BLaER1 treated with 17β-estradiol and CSF1 and Interleukin-3, amounts not matched to agents 10 nM and 100 nM (cell line): ENCODE data around the gene PRPSAP2.

Experiments
- H3K27ac ChIP-seq, 11 experiments: shearing (Covaris generic); formaldehyde crosslinking; 2 replicates each; pipeline ENCODE4 v1.8.1; 2022
- H3K27me3 ChIP-seq, 11 experiments: shearing (Covaris generic); formaldehyde crosslinking; 2 replicates each; pipeline ENCODE4 v1.8.1; 2022
- H3K36me3 ChIP-seq, 11 experiments: shearing (Covaris generic); formaldehyde crosslinking; 2 replicates each; pipeline ENCODE4 v1.8.1; 2022
- H3K4me1 ChIP-seq, 10 experiments: shearing (Covaris generic); formaldehyde crosslinking; 2 replicates each; pipeline ENCODE4 v1.8.1; 2022
- H3K4me2 ChIP-seq, 11 experiments: shearing (Covaris generic); formaldehyde crosslinking; 2 replicates each; pipeline ENCODE4 v1.8.1; 2022
- H3K4me3 ChIP-seq, 10 experiments: shearing (Covaris generic); formaldehyde crosslinking; 2 replicates each; pipeline ENCODE4 v1.8.1; 2022
- H3K9ac ChIP-seq, 11 experiments: shearing (Covaris generic); formaldehyde crosslinking; 2 replicates each; pipeline ENCODE4 v1.8.1; 2022
- H3K9me3 ChIP-seq, 11 experiments: shearing (Covaris generic); formaldehyde crosslinking; replicated peaks in 1 of 11; 2 replicates each; pipeline ENCODE4 v1.8.1; 2022
- H4K20me1 ChIP-seq, 11 experiments: shearing (Covaris generic); formaldehyde crosslinking; 2 replicates each; pipeline ENCODE4 v1.8.1; 2022
- Cebpa-rat ChIP-seq, 11 experiments: shearing (Covaris generic); IDR thresholded peaks; 2 replicates each; pipeline ENCODE4 v1.8.1; 2022

Gene PRPSAP2

DNA sequence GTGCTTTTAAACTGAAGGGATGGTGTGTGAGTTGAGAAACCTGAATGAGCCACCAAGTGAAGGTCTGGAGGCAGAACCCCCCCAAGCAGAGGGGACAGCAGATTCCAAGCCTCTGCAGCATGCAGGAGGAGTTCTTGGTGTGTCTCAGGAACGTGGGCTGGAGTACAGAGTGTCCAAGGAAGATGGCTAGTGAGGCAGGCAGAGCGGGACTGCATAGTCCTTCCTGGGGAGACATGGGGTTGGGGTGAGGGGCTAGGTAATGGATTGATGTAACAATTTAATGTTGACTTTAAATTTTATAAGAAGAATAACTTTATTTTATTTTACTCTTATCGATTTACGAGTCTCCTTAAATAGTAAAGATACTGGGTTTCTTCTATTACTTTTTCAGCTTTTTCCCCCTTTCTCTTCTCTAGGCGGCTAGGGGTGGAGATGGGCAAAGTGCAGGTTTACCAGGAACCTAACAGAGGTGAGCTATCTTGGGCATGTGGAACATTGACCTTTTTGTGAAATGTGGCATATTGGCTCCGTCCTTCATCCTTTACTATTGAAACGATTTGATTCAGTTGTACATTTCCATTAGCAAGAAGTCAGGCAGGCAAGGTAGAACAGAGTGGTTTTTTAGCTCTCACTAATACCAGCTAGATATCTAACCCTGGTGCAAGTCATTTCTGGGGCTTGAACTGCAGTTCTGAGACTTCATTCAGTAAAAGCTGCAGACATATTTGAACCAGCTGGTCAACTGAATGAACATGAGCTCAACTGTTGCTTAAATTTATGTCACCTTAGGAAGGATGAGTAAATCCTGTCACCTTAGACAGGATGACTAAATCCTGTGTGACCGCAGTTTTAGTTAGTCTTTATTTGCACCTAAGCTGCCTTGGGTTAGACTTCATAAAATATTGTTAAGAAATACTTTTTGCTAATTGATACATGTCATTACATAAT lies 9.2 kb downstream of the PRPSAP2 start:
- no peak overlapping the region for H3K4me2 ChIP-seq
- peaks cover 59 to 76% (median 70%) of the 10 kb centered on the region in 11 experiments for H3K36me3 ChIP-seq
- no peak overlapping the region for H3K27ac ChIP-seq
- H4K20me1 ChIP-seq, result peaks cover 0 to 11% (median 0%) of the 10 kb centered on the region in 11 experiments; a peak in 5 of 22 replicates
- no peak for TF ChIP-seq Cebpa-rat (IDR thresholded peaks at IDR 0.05)
- no peak overlapping the region for H3K9ac ChIP-seq
- H3K4me1 ChIP-seq, result no peaks in the 10 kb centered on the region
- no peak overlapping the region for H3K4me3 ChIP-seq
- no peaks in the 10 kb centered on the region for H3K27me3 ChIP-seq
- H3K9me3 ChIP-seq, result no peaks in the 10 kb centered on the region

DNA sequence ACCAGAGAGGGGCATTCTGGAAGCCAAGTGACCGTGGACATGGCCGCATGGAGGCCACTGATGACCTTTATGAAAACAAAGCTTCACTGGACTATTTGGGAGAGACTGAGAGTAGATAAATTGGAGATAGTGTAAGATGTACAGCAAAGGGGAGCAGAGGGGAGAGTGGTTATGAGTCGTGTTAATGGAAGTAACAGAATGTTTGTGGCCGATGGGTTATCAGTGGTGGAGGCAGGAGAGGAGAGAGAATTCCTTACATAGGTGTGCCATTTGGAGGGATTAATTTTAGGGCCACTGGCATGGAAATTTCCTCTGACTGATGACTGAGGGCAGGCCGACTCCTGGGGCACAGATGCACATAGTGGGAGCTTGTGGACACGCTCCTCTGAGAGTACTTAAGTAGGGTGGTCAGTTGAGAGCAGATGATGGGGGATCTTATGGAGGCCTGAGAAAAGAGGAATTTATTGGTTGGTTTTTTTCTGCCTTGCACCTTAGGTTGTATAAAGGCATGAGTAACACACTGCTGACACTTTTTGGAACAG lies 19.2 kb downstream of the PRPSAP2 start:
- H3K36me3 ChIP-seq, result peaks cover 90 to 100% (median 97%) of the 10 kb centered on the region in 11 experiments
- no peak overlapping the region for H3K9ac ChIP-seq
- H3K27ac ChIP-seq, result no peak overlapping the region
- peaks cover 0 to 6% (median 0%) of the 10 kb centered on the region in 11 experiments; a peak in 3 of 22 replicates for H4K20me1 ChIP-seq
- no peak for TF ChIP-seq Cebpa-rat (IDR thresholded peaks at IDR 0.05)
- H3K4me1 ChIP-seq, result no peaks in the 10 kb centered on the region
- H3K4me2 ChIP-seq, result no peak overlapping the region
- no peaks in the 10 kb centered on the region for H3K27me3 ChIP-seq
- H3K4me3 ChIP-seq, result no peak overlapping the region
- no peaks in the 10 kb centered on the region for H3K9me3 ChIP-seq

DNA sequence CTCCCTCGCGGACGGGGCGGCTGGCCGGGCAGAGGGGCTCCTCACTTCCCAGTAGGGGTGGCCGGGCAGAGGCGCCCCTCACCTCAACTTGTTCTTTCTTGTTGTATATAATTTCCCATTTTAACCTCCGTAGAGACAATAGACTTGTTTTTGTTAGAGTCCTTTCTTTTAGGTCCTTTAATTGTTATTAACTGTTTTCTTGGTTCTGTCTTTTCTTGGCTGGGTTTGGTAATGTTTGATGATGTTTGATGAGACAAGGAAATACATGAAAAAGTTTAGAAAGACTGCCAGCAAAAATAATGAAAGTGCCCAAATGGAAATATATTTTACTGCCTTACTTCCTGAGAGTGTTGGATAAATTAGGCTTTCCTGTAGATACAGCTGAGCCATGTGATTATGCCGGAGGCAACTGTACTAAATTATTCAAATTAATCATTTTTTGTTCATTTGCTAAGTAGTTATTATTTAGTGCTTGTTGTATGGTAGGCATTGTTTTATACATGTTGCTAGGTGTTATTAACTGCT lies 30.9 kb downstream of the PRPSAP2 start:
- 0 out of 20 replicates have a peak, but pooled peaks cover 0 to 4% (median 0%) of the 10 kb centered on the region in 10 experiments for H3K4me1 ChIP-seq
- no peak overlapping the region for H3K4me3 ChIP-seq
- H3K9me3 ChIP-seq, result peaks cover 5 to 13% (median 12%) of the 10 kb centered on the region in 11 experiments; a peak in 17 of 22 replicates
- H3K27ac ChIP-seq, result no peak overlapping the region
- H4K20me1 ChIP-seq, result peaks cover 0 to 5% (median 0%) of the 10 kb centered on the region in 11 experiments; a peak in 2 of 22 replicates
- no peak overlapping the region for H3K4me2 ChIP-seq
- H3K36me3 ChIP-seq, result peaks cover 77 to 88% (median 84%) of the 10 kb centered on the region in 11 experiments
- no peak overlapping the region for H3K9ac ChIP-seq
- no peak for TF ChIP-seq Cebpa-rat (IDR thresholded peaks at IDR 0.05)
- no peaks in the 10 kb centered on the region for H3K27me3 ChIP-seq

GRCh38 chr17:18889658-18890057 lies 31.7 kb downstream of the PRPSAP2 start:
- H4K20me1 ChIP-seq, result peaks cover 0 to 5% (median 0%) of the 10 kb centered on the region in 11 experiments; a peak in 2 of 22 replicates
- TF ChIP-seq Cebpa-rat (IDR thresholded peaks at IDR 0.05), result no peak
- H3K4me2 ChIP-seq, result no peak overlapping the region
- H3K4me3 ChIP-seq, result no peak overlapping the region
- peaks cover 77 to 88% (median 84%) of the 10 kb centered on the region in 11 experiments for H3K36me3 ChIP-seq
- no peak overlapping the region for H3K9ac ChIP-seq
- no peaks in the 10 kb centered on the region for H3K27me3 ChIP-seq
- H3K27ac ChIP-seq, result no peak overlapping the region
- peaks cover 5 to 22% (median 19%) of the 10 kb centered on the region in 11 experiments; a peak in 18 of 22 replicates for H3K9me3 ChIP-seq
- H3K4me1 ChIP-seq, result 0 out of 20 replicates have a peak, but pooled peaks cover 0 to 4% (median 0%) of the 10 kb centered on the region in 10 experiments

GRCh38 chr17:18891541-18891940 lies 33.6 kb downstream of the PRPSAP2 start:
- Histone ChIP-seq H3K9me3 (peaks cover 5 to 34% (median 28%) of the 10 kb centered on the region in 11 experiments; a peak in 18 of 22 replicates), H3K4me3 (no peak overlapping the region), H3K27me3 (no peaks in the 10 kb centered on the region), H4K20me1 (peaks cover 0 to 5% (median 0%) of the 10 kb centered on the region in 11 experiments; a peak in 1 of 22 replicates), H3K4me2 (no peak overlapping the region), H3K27ac (no peak overlapping the region), H3K36me3 (peaks cover 79 to 88% (median 84%) of the 10 kb centered on the region in 11 experiments), H3K4me1 (0 out of 20 replicates have a peak, but pooled peaks cover 0 to 4% (median 0%) of the 10 kb centered on the region in 10 experiments), H3K9ac (no peak overlapping the region)
- no peak for TF ChIP-seq Cebpa-rat (IDR thresholded peaks at IDR 0.05)

DNA sequence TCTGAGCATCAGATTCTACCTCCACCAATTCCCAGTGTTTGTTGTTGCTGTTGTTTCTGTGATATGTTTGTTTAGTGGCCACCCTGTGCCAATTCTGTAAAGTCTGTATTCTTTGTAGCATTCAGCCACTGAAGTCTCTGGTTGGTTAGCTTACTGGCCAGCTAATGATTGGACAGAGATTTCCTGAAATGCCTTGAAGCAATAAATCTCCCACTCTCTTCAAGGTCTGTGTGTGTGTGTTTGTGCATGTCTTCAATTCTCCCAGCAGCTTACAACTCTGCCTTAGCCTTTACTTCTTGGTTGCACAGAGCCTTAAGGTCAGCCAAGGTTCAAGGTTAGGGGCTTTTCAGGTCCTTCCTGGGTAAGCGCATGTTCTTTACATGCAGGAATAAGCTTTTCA lies 38.2 kb downstream of the PRPSAP2 start:
- no peak overlapping the region for H3K4me3 ChIP-seq
- H3K36me3 ChIP-seq, result peaks cover 75 to 87% (median 85%) of the 10 kb centered on the region in 11 experiments
- no peak for TF ChIP-seq Cebpa-rat (IDR thresholded peaks at IDR 0.05)
- peaks cover 5 to 62% (median 54%) of the 10 kb centered on the region in 11 experiments; a peak in 21 of 22 replicates for H3K9me3 ChIP-seq
- peaks cover 18 to 20% (median 19%) of the 10 kb centered on the region in 10 experiments for H3K4me1 ChIP-seq
- H3K27ac ChIP-seq, result no peak overlapping the region
- H3K9ac ChIP-seq, result no peak overlapping the region
- no peak overlapping the region for H3K4me2 ChIP-seq
- H3K27me3 ChIP-seq, result no peaks in the 10 kb centered on the region
- peaks cover 0 to 8% (median under 1%) of the 10 kb centered on the region in 11 experiments; a peak in 9 of 22 replicates for H4K20me1 ChIP-seq

GRCh38 chr17:18896947-18897346 lies 39.0 kb downstream of the PRPSAP2 start:
- Histone ChIP-seq H3K4me2 (no peak overlapping the region), H3K27ac (no peak overlapping the region), H3K4me3 (no peak overlapping the region), H3K9me3 (peaks cover 5 to 62% (median 54%) of the 10 kb centered on the region in 11 experiments; a peak in 21 of 22 replicates), H3K36me3 (peaks cover 67 to 79% (median 77%) of the 10 kb centered on the region in 11 experiments), H3K4me1 (peaks cover 26 to 28% (median 27%) of the 10 kb centered on the region in 10 experiments), H3K27me3 (no peaks in the 10 kb centered on the region), H4K20me1 (peaks cover 0 to 16% (median 8%) of the 10 kb centered on the region in 11 experiments; a peak in 11 of 22 replicates), H3K9ac (no peak overlapping the region)
- TF ChIP-seq Cebpa-rat (IDR thresholded peaks at IDR 0.05), result no peak

GRCh38 chr17:18904482-18904881 lies 46.6 kb downstream of the PRPSAP2 start:
- no peak overlapping the region for H3K9ac ChIP-seq
- H3K36me3 ChIP-seq, result peaks cover 56 to 71% (median 63%) of the 10 kb centered on the region in 11 experiments
- no peak overlapping the region for H3K4me3 ChIP-seq
- H3K4me2 ChIP-seq, result no peak overlapping the region
- no peaks in the 10 kb centered on the region for H3K27me3 ChIP-seq
- H4K20me1 ChIP-seq, result peaks cover 0 to 27% (median 11%) of the 10 kb centered on the region in 11 experiments; a peak in 11 of 22 replicates
- H3K27ac ChIP-seq, result no peak overlapping the region
- peaks cover 30 to 50% (median 43%) of the 10 kb centered on the region in 10 experiments for H3K4me1 ChIP-seq
- no peak for TF ChIP-seq Cebpa-rat (IDR thresholded peaks at IDR 0.05)
- peaks cover 0 to 10% (median 4%) of the 10 kb centered on the region in 11 experiments; a peak in 10 of 22 replicates for H3K9me3 ChIP-seq
